OCI-LY3 (cell line): Measurements from ENCODE around the gene AOC1.

ENCODE experiments used
- CTCF ChIP-seq: fragments of 200-600, 300-600 bp; sonication (generic); IDR thresholded peaks from 2 replicates; pipeline ENCODE4 v1.5.1; 2014; ENCODE audit warnings: antibody characterized with exemption, low read length, low read depth
- EZH2phosphoT487 ChIP-seq: fragments of 200-600 bp; shearing (Covaris generic); IDR thresholded peaks from 2 replicates; pipeline ENCODE4 v1.6.1; 2018; ENCODE audit warnings: antibody characterized with exemption, mixed run types, low read depth

GRCh38 chr7:150869467-150869866, 17.1 kb downstream of the AOC1 start:
- TF ChIP-seq CTCF (no peak), EZH2phosphoT487 (no peak)
